Gastroesophageal sphincter (tissue), 3 donors: ENCODE measurements around the gene PRKG1.

Experiments used
- EP300 ChIP-seq: sonication (generic); formaldehyde crosslinking; IDR thresholded peaks from one replicate; pipeline ENCODE4 v1.6.1; 2017; ENCODE audit warnings: antibody characterized with exemption, mild to moderate bottlenecking
- POLR2A ChIP-seq, 2 donors: fragments of 450-650 bp; IDR thresholded peaks; one replicate each; pipeline ENCODE4 v1.6.1; 2017; ENCODE audit warnings: antibody characterized with exemption in 2 of 2, mild to moderate bottlenecking in 2 of 2, moderate library complexity in 1 of 2
- POLR2AphosphoS5 ChIP-seq: sonication (generic); formaldehyde crosslinking; IDR thresholded peaks from one replicate; pipeline ENCODE4 v1.6.1; 2017; ENCODE audit warnings: antibody characterized with exemption
- TF ChIP-seq, protein P1 (sequence below), 4 experiments: fragments of 200-600 bp in 2 of 4; fragments of 450-650 bp in 2 of 4; sonication (generic) in 1 of 4; IDR thresholded peaks; one replicate each; pipeline ENCODE4 v1.5.1; 2017 to 2019; ENCODE audit warnings: antibody characterized with exemption in 4 of 4, mild to moderate bottlenecking in 2 of 4, moderate library complexity in 2 of 4

DNA sequence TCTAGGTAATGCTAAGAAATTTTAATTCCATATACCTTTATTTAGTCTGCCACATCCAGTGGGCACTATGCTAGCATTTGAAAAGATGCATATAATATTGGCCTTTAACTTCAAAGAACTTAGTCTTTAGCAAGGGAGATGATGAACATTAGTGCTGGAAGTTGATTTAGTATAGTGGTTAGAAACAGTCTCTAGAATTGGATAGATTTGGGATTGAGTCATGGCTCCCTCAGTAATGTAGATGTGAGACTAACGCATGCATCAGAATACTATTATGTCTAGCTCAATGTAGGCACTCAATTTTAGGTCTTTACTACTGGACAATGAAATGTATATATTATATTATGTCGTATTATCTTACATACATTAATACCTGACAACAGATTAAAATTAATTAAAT lies 1245.6 kb downstream of the PRKG1 start:
- TF ChIP-seq, protein P1, sequence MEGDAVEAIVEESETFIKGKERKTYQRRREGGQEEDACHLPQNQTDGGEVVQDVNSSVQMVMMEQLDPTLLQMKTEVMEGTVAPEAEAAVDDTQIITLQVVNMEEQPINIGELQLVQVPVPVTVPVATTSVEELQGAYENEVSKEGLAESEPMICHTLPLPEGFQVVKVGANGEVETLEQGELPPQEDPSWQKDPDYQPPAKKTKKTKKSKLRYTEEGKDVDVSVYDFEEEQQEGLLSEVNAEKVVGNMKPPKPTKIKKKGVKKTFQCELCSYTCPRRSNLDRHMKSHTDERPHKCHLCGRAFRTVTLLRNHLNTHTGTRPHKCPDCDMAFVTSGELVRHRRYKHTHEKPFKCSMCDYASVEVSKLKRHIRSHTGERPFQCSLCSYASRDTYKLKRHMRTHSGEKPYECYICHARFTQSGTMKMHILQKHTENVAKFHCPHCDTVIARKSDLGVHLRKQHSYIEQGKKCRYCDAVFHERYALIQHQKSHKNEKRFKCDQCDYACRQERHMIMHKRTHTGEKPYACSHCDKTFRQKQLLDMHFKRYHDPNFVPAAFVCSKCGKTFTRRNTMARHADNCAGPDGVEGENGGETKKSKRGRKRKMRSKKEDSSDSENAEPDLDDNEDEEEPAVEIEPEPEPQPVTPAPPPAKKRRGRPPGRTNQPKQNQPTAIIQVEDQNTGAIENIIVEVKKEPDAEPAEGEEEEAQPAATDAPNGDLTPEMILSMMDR (IDR thresholded peaks at IDR 0.05): no peak
- no peak for TF ChIP-seq EP300
- TF ChIP-seq POLR2AphosphoS5: no peak
- TF ChIP-seq POLR2A (IDR thresholded peaks at IDR 0.05): no peak
